Epithelial cell of proximal tubule (primary cell): ENCODE results near the gene GALNT15. TPM values are rescaled to one million over a fixed set of nuclear protein-coding genes. Genes with fewer than 3 reads are reported as not detected.

Experiments
- DNase-seq: peaks from one replicate; pipeline ENCODE4 v3.0.0-alpha.2; 2011; ENCODE audit warnings: low read depth
- H3K4me3 ChIP-seq: 2 replicates; pipeline ENCODE4 v1.5.1; 2011; ENCODE audit warnings: low read depth, mild to moderate bottlenecking, low read length
- total RNA-seq: library from RNA; depleted of rRNA; stranded (reverse); fragments of >200 nt; gene quantifications from 2 replicates; pipeline ENCODE4 v1.2.3, GENCODE V29; 2015
- TF ChIP-seq, protein P1 (sequence below): conservative IDR thresholded peaks from 2 replicates; pipeline ENCODE4 v1.5.1; 2012; ENCODE audit warnings: low read depth, mild to moderate bottlenecking, low read length

Gene GALNT15
- total RNA-seq, 1 donor from 2014 or later: not detected

DNA sequence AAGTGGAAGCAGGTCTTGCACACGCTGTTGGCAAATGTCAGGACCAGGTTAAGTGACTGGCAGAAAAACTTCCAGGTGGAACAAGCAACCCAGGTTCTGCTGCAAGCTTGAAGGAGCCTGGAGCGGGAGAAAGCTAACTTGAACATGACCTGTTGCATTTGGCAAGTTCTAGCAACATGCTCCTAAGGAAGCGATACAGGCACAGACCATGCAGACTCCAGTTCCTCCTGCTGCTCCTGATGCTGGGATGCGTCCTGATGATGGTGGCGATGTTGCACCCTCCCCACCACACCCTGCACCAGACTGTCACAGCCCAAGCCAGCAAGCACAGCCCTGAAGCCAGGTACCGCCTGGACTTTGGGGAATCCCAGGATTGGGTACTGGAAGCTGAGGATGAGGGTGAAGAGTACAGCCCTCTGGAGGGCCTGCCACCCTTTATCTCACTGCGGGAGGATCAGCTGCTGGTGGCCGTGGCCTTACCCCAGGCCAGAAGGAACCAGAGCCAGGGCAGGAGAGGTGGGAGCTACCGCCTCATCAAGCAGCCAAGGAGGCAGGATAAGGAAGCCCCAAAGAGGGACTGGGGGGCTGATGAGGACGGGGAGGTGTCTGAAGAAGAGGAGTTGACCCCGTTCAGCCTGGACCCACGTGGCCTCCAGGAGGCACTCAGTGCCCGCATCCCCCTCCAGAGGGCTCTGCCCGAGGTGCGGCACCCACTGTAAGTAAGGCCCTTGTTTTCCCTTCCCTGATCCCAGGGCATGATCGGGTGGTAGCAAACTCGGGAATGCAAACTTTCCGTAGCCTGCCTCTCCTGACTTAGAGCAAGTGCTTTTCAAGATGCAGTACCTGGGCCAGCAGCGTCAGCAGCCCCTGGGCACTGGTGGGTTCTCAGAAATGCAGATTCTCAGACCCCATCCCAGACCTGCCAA, 759 bp downstream of the GALNT15 start:
- TF ChIP-seq, protein P1, sequence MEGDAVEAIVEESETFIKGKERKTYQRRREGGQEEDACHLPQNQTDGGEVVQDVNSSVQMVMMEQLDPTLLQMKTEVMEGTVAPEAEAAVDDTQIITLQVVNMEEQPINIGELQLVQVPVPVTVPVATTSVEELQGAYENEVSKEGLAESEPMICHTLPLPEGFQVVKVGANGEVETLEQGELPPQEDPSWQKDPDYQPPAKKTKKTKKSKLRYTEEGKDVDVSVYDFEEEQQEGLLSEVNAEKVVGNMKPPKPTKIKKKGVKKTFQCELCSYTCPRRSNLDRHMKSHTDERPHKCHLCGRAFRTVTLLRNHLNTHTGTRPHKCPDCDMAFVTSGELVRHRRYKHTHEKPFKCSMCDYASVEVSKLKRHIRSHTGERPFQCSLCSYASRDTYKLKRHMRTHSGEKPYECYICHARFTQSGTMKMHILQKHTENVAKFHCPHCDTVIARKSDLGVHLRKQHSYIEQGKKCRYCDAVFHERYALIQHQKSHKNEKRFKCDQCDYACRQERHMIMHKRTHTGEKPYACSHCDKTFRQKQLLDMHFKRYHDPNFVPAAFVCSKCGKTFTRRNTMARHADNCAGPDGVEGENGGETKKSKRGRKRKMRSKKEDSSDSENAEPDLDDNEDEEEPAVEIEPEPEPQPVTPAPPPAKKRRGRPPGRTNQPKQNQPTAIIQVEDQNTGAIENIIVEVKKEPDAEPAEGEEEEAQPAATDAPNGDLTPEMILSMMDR: no peak
- DNase-seq: no peak
- H3K4me3 ChIP-seq: no peak overlapping the region

DNA sequence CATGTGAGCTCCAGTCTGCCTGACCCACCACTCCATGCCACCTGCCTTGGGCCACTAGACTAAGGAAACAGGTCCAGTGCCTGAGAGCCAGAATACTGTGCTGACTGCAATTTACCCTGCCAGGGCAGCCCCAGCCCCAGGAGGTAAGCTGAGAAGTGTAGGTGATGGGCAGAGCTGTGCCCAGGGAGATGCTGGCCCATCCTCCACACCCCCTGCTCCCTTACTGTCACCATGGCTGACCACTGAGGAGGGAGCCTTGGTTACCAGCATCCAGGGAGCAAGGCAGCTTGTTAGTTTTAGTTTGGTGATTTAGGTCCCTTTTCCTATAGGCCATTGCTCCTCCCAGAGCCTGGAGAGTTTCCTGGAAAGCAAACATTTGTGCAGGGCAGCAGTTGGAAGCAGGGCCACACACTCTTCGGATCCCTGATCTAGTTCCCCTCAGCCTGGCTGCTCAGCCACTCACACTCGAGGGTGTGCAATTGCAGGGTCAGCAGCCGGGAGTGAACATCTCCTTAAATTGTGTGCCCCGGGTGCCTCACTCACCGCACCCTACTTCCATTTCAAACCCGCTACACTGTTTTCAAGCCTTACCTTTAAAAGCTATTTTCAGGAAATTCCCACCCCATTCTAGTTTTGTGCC, 2.0 kb downstream of the GALNT15 start:
- H3K4me3 ChIP-seq: no peak overlapping the region
- TF ChIP-seq, protein P1: no peak
- DNase-seq: no peak

- no peak overlapping the region for H3K4me3 ChIP-seq
- TF ChIP-seq, protein P1: no peak
- DNase-seq: no peak
These were observed 2.9 kb downstream of the GALNT15 start for GRCh38 chr3:16177382-16177781.

GRCh38 chr3:16177962-16178627, 3.6 kb downstream of the GALNT15 start:
- no peak overlapping the region for H3K4me3 ChIP-seq
- TF ChIP-seq, protein P1: peak; percentile 97
- DNase-seq: no peak

- H3K4me3 ChIP-seq: no peak overlapping the region
- TF ChIP-seq, protein P1: no peak
- DNase-seq: no peak
These were observed 4.1 kb downstream of the GALNT15 start for GRCh38 chr3:16178628-16178988.

- H3K4me3 ChIP-seq: no peak overlapping the region
- TF ChIP-seq, protein P1: no peak
- DNase-seq: no peak
These were observed 4.8 kb downstream of the GALNT15 start for GRCh38 chr3:16179261-16179660.
